Renal cortical epithelial cell (primary cell): ENCODE data around the gene TFDP2. TPM values are rescaled to one million over a fixed set of nuclear protein-coding genes. Genes with fewer than 3 reads are reported as not detected.
"Not testable (repeated sequence)": the region's sequence is repeated elsewhere in the genome, so short reads cannot be mapped to it uniquely, and the experiment has no call there.

Source experiments
- DNase-seq: peaks from one replicate; pipeline ENCODE4 v3.0.0-alpha.2; 2011; ENCODE audit warnings: low read depth
- total RNA-seq: library from RNA; depleted of rRNA; stranded (reverse); fragments of >200 nt; gene quantifications from 2 replicates; pipeline ENCODE4 v1.2.3, GENCODE V29; 2014

The TFDP2 gene
- total RNA-seq, 1 donor from 2014 or later = 114 TPM

DNA sequence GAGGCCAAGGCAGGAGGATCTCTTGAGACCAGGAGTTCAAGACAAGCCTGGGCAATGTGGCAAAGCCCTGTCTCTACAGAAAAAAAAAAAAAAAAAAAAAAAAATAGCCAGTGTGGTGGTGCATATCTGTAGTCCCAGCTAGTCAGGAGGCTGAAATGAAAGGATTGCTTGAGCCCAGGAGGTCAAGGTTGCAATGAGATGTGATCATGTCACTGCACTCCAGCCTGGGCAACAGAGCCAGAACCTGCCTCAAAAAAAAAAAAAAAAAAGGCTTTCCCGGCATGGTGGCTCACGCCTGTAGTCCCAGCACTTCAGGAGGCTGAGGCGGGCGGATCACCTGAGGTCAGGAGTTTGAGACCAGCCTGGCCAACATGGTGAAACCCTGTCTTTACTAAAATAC, 73.7 kb downstream of the TFDP2 start:
- not testable (repeated sequence) for DNase-seq

- no peak for DNase-seq
Measured at GRCh38 chr3:142072816-142073215, 76.5 kb downstream of the TFDP2 start.

- DNase-seq = no peak
Measured at GRCh38 chr3:142065932-142066331, 83.4 kb downstream of the TFDP2 start.

DNA sequence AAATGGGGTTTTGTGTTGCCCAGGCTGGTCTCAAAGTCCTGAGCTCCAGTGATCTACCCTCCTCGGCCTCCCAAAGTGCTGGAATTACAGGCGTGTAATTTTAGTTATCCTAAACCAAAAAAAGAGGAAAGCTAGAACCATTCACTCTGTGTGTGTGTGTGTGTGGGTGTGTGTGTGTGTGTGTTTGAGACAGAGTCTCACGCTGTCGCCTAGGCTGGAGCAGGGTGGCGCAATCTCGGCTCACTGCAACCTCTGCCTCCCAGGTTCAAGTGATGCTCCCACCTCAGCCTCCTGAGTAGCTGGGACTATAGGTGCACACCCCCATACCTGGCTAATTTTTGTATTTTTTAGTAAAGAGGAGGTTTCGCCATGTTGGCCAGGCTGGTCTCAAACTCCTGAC, 84.0 kb downstream of the TFDP2 start:
- no peak for DNase-seq

GRCh38 chr3:142064454-142064853, 84.9 kb downstream of the TFDP2 start:
- DNase-seq = no peak

DNA sequence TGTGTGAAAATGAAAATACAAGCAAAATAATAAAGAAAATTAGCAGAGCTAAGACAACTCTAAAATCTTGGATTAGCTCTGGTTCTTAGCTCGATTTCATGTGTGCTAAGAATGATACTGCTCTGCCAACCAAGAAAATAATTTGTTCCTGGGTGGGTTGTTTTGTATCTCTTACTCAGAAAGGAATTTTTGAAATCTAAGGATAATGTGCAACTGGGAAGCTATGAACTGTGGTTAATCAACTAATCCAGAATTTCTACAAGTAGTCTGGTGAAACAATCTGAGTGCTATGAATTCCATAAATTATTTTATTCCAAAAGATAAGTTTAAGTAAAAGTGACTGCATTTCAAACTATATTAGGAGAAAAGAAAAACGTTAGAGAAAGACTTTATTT, 92.0 kb downstream of the TFDP2 start:
- no peak for DNase-seq

GRCh38 chr3:142056656-142057330, 92.6 kb downstream of the TFDP2 start:
- DNase-seq = peak; percentile 49

DNA sequence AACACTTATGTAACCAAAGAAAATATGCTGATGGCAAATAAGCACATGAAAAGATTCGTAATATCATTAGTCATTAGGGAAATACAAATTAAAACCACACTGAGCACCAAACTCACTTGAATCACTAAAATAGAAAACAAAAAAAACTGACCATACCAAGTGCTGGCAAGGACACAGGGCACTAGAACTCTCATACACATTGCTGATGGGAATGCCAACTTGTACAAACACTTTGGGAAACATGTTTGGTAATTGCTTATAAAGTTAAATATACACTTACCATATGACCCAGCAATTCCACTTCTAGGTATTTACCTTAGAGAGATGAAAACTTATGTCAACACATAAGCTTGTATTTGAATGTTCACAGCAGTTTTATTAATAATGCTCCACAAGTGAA, 95.5 kb downstream of the TFDP2 start:
- DNase-seq = no peak

- no peak for DNase-seq
Measured at GRCh38 chr3:142053244-142053643, 96.1 kb downstream of the TFDP2 start.

DNA sequence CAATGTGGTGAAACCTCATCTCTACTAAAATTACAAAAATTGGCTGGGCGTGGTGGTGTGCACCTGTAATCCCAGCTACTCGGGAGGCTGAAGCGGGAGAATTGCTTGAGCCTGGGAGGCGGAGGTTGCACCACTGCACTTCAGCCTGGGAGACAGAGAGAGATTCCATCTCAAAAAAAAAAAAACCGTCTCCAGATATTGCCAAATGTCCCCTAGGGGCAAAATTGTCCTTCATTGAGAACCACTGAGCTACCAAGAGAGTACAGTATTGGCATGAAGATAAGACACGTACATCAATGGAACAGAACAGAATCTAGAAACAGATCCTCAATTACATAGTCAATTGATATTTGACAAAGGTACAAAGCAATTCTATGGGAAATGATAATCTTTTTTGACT, 98.0 kb downstream of the TFDP2 start:
- DNase-seq = no peak

- no peak for DNase-seq
Measured at GRCh38 chr3:142047021-142047369, 102.3 kb downstream of the TFDP2 start.

DNA sequence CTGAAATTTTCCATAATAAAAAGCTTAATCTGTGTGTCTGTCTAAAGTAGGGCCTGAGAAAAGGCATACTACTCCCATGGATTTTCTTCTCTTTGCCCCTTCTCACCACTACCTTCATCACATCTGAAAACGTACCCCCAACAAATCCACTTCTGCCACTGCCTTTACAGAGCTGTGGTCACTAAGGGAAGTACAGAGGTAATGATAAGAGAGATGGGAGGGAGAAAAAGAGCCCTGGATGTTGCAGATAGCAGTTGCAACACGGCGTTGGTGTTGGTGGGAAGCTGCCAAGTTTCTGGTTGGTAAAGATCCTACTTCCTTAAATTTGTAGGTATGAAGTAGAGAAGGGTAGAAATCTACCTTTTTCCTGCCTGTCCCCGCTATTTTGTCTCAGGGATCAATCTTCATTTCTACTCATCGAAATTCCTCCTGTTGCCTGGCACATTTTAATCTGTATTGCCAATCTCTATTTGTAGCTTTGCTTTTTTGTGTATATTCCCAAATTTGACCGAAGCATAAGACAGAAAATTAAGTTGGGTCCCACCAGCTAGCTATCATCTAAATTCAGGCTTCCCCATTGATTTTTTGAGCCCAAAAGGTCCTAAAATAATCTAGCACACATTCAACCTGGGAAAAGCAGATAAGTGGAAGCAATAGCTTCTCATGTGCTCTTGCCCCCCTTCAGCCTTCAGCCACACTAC, 102.9 kb downstream of the TFDP2 start:
- no peak for DNase-seq

DNA sequence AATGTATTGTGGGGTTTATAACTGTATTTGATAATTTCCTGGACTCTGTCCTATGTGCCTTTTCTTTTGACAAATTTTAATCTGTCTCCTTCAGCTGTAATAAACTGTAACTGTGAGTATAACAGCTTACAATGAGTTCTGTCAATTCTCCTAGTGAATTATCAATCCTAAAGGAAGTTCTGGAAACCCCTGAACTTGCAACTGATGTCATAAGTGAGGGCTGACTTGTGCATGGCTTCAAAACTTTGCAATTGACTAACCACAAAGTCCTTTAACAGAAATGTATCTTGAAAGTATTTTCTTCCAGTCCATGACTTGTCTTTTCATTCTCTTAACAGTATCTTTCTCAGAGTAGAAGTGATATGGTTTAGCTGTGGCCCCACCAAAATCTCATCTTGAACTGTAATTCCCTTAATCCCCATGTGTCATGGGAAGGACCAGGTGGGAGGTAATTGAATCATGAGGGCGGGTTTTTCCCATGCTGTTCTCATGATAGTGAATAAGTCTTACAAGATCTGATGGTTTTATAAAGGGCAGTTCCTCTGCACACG, 108.3 kb downstream of the TFDP2 start:
- DNase-seq = peak; percentile 9

GRCh38 chr3:142035308-142035922, 113.9 kb downstream of the TFDP2 start:
- DNase-seq = no peak

GRCh38 chr3:142033292-142033691, 116.1 kb downstream of the TFDP2 start:
- DNase-seq = no peak

- no peak for DNase-seq
Measured at GRCh38 chr3:142031575-142031974, 117.8 kb downstream of the TFDP2 start.

- no peak for DNase-seq
Measured at GRCh38 chr3:142029791-142030190, 119.6 kb downstream of the TFDP2 start.

GRCh38 chr3:142029052-142029642, 120.2 kb downstream of the TFDP2 start:
- DNase-seq = no peak

- DNase-seq = peak; percentile 90
Measured at GRCh38 chr3:142028243-142028777, 121.0 kb downstream of the TFDP2 start.

- DNase-seq = peak; percentile 69
Measured at GRCh38 chr3:142027735-142028134, 121.6 kb downstream of the TFDP2 start.

DNA sequence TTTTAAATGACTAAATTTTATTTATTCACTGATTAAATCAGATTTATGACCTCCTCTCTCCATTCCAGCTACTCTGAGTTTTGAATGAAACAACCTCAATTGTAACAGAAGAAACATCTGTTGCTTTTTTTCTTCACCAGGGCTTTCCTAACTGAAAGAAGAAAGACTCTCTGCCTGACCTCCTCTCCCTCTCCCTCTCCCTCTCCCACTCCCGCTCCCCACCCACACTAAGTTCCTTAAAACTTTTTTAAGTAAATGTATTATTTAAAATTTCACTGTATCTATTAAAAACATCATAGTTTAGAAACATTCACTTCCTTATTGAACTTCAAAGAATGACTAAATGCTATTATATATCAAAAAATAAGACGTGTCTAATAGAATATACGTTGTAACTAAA, 122.0 kb downstream of the TFDP2 start:
- DNase-seq = no peak

- no peak for DNase-seq
Measured at GRCh38 chr3:142026333-142026732, 123.0 kb downstream of the TFDP2 start.
